ENCODE results near the gene TBC1D2B.
"Not testable (repeated sequence)": the region's sequence is repeated elsewhere in the genome, so short reads cannot be mapped to it uniquely, and the experiment has no call there.

TBC1D2B gene

DNA sequence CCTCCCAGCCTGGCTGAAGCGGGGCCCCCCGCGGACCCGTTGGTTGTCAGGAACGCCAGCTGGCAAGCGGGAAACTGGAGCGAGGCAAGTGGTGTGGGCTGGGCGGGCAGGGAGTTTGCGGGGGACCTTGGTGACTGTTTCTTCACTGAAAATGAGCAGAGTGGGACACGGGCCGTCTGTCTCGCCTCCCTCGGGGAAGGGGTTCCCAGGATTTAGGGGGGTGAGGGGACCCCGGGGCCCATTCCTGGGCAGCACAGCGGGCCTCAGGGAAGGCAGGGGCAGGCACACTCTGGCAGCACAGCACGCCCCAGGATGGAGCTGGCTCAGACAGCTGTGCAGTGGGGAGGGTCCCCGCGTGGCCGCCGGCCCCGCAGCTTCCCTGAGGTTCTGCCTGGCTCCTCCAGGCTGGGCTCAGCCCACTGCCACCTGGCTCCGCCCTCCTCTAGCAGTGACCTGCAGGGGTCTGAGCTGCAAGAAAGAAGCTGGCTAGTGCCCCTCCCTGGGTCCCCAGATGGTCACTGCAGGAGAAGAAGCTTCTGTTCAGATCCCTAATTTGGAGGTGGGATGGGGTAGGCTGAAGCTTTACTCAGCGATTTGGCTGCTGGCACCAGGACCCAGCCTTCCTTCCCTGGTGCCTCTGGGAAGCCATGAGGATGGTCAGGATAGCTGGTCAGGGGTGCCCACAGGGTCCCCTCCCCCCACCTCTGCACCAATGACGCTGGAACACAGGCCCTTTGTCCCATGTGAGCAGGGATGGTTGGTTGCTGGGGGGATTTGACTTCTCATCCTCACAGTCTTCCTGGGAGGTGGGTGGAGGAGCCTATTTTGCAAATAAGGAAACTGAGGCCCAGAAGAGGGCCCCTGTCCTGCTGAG, 90.4 kb downstream of the TBC1D2B start:
- Mint-ChIP-seq H3K27me3 (peaks cover 9 to 17% of the 10 kb centered on the region in 2 donors), H3K36me3 (peaks cover 0 to 3% of the 10 kb centered on the region in 2 donors), H3K27ac (no peak overlapping the region)

DNA sequence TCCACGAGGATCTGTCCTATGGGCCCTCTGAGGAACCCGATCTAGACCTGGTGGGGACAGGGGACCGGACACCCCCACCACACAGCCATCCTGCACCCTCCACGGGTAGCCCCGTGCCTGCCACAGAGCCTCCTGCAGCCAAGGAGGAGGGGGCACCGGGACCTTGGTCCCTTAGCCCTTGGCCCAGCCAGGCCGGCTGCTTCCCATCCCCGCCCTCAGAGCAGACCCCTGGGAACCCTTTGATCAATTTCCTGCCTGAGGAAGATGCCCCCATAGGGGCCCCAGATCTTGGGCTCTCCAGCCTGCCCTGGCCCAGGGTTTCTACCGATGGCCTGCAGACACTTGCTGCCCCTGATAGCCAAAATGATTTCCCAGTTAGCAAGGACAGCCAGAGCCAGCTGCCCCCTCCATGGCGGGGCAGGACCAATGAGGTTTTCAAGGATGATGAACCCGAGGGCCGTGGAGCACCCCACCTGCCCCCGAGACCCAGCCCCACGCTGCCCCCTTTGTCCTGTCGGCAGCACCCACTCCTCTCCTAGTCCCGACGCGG, 91.5 kb downstream of the TBC1D2B start:
- Mint-ChIP-seq H3K4me3 (no peak overlapping the region), H3K36me3 (no peaks in the 10 kb centered on the region), H3K27me3 (peaks cover 9 to 17% of the 10 kb centered on the region in 2 donors), H3K9me3 (no peaks in the 10 kb centered on the region), H3K27ac (peak overlapping the region; percentile 28), H3K4me1 (peaks cover 23 to 25% of the 10 kb centered on the region in 2 donors)
- no peak for DNase-seq
- no peak for ATAC-seq (replicated peaks)

More for the DNA sequence above, 90.4 kb downstream of the TBC1D2B start:
- no peak for DNase-seq
- no peak for ATAC-seq (replicated peaks)
- Mint-ChIP-seq H3K4me1 (peaks cover 30 to 34% of the 10 kb centered on the region in 2 donors), H3K9me3 (no peaks in the 10 kb centered on the region), H3K4me3 (no peak overlapping the region)

DNA sequence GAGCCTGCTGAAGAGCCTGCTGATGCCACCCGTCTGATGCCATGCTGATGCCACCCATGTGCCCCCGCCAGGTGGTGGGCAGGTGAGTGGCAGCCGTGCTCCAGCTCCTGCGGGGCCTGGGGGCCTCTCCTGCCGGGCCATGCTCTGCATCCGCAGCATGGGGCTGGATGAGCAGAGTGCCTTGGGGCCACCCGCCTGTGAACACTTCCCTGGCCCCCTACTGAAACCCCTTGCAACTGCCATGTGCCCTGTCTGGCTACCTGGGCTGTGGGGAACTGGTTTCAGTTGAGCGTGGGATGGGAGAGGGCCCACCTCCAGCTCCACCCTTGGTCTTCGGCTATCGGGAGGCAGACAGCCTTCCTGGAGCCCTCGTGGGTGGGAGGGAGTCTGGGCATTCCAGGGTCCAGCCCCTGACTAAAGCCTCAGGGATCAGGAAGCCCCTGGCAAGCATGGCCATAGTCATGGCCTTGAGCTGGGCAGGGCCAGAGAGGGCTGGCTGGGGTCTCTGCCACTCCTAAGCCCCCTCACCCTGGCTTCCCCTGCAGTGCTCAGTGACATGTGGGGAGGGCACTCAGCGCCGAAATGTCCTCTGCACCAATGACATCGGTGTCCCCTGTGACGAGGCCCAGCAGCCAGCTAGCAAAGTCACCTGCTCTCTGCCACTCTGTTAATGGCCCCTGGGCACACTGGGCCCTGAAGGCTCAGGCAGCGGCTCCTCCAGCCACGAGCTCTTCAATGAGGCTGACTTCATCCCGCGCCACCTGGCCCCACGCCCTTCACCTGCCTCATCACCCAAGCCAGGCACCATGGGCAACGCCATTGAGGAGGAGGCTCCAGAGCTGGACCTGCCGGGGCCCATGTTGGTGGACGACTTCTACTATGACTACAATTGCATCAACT, 92.2 kb downstream of the TBC1D2B start:
- Mint-ChIP-seq H3K36me3 (no peaks in the 10 kb centered on the region), H3K4me3 (no peak overlapping the region), H3K27me3 (peaks cover 9 to 17% of the 10 kb centered on the region in 2 donors), H3K9me3 (no peaks in the 10 kb centered on the region), H3K27ac (peak overlapping the region; percentile 28), H3K4me1 (peaks cover 15 to 18% of the 10 kb centered on the region in 2 donors)
- ATAC-seq (replicated peaks) (no peak), DNase-seq (no peak)

DNA sequence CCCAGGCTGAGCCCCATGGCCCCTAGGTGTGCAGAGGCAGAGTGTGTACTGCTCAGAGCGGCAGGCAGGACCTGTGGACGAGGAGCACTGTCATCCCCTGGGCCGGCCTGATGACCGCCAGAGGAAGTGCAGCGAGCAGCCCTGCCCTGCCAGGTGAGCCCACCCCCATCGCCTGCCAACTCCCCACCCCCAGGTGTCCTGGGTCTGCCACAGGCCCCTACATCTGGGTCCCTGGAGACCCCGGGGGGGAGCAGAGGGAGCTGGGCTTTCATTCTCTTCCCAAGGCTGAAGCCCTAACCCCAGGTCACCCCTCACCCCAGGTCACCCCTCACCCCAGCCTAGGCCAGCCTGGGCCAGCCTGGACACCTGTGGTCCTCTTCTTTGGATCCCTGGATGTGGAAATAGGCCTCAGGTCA, 93.1 kb downstream of the TBC1D2B start:
- H3K27me3 Mint-ChIP-seq = peaks cover 9 to 17% of the 10 kb centered on the region in 2 donors
- H3K4me3 Mint-ChIP-seq = no peak overlapping the region
- ATAC-seq (replicated peaks) (no peak), DNase-seq (no peak)
- no peaks in the 10 kb centered on the region for H3K9me3 Mint-ChIP-seq
- no peaks in the 10 kb centered on the region for H3K36me3 Mint-ChIP-seq
- no peak overlapping the region for H3K27ac Mint-ChIP-seq
- peaks cover 9 to 14% of the 10 kb centered on the region in 2 donors for H3K4me1 Mint-ChIP-seq

DNA sequence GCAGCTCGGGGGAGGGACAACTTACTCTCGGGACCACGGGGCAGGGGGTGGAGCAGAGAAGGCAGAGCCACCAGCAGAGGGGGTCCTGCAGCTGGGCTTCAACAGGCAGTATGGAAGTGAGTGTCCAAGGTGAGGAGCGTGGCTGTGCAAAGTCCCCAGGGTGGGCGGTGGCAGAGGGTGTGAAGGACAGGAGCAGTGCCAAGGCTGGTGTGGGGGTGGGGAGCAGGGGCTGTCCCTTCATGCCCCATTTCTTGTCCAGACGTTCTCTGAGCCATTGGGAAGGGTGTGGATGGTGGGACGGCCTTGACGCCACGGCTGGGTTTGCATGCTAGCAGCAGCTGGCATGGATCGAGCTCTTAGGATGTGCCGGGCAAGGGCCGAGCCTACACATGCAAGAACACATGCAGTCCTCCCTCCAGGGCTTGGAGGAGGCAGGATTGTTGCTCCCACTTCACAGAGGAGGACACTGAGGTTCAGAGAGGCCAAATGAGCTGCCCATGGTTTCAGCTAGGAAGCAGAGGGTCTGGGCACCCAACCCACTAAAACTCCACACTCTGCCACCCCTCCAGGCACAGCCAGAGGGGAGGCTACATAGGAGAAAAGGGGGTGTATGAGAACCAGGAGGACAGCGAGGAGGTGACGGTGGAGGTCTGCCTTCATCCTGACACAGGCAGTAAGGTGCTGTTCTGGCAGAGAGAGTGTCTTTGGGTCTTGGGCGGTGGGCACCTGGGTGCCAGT, 93.6 kb downstream of the TBC1D2B start:
- Mint-ChIP-seq H3K36me3 (no peaks in the 10 kb centered on the region), H3K4me3 (no peak overlapping the region), H3K4me1 (peaks cover 9 to 14% of the 10 kb centered on the region in 2 donors), H3K27ac (no peak overlapping the region), H3K9me3 (no peaks in the 10 kb centered on the region), H3K27me3 (peaks cover 9 to 17% of the 10 kb centered on the region in 2 donors)
- DNase-seq (no peak), ATAC-seq (replicated peaks) (no peak)

DNA sequence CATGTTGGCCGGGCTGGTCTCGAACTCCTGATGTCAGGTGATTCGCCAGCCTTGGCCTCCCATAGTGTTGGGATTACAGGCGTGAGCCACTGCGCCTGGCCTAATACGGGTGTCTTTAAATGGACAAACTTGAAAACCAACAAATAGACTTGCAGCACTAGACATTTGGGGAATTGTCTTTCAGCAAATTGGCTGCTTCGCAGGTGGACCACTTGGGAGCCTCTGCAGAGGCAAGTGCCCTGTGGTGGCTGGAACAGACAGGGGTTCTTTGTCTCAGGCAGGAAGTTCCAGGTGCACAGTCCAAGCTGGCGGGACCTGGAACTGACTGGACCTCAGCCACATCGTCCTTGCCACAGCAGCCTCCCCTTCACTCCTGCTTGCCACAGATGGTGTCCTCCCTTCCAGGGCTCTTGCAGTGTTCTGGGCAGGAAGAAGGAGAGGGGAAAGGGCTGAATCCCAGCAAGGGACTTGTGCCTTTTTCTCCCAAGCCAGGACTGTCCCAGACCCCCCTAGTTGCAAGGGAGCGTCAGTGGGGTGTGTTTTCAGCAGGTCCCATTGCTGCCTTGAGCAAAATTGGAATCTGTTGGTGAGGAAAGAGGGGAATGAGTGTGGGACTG, 94.3 kb downstream of the TBC1D2B start:
- no peaks in the 10 kb centered on the region for H3K36me3 Mint-ChIP-seq
- H3K4me1 Mint-ChIP-seq = peaks cover 9 to 12% of the 10 kb centered on the region in 2 donors
- ATAC-seq (replicated peaks) = no peak
- DNase-seq = no peak
- H3K9me3 Mint-ChIP-seq = no peaks in the 10 kb centered on the region
- peaks cover 9 to 17% of the 10 kb centered on the region in 2 donors for H3K27me3 Mint-ChIP-seq
- no peak overlapping the region for H3K27ac Mint-ChIP-seq
- no peak overlapping the region for H3K4me3 Mint-ChIP-seq

DNA sequence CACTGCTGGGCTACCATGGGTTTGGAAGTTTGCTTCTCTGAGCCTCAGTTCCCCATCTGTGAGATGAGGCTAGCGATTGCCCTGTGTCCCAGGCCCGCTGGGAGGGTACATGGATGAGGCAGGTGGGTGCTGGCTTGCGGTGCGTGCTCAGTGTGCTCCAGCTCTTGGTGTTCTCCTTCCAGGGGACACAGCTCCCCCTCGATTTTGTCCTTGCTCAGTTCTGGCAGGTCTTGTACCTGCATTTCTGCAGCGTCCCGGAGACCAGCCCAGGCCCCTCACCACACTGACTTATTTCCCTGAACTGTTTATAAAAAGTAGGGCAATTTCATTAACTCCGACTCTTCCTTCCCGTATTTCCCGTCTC, 95.4 kb downstream of the TBC1D2B start:
- Mint-ChIP-seq H3K9me3 (no peaks in the 10 kb centered on the region), H3K27ac (no peak overlapping the region), H3K27me3 (peaks cover 9 to 17% of the 10 kb centered on the region in 2 donors), H3K36me3 (no peaks in the 10 kb centered on the region), H3K4me3 (no peak overlapping the region), H3K4me1 (peaks cover 9 to 10% of the 10 kb centered on the region in 2 donors)
- DNase-seq (no peak), ATAC-seq (replicated peaks) (no peak)

DNA sequence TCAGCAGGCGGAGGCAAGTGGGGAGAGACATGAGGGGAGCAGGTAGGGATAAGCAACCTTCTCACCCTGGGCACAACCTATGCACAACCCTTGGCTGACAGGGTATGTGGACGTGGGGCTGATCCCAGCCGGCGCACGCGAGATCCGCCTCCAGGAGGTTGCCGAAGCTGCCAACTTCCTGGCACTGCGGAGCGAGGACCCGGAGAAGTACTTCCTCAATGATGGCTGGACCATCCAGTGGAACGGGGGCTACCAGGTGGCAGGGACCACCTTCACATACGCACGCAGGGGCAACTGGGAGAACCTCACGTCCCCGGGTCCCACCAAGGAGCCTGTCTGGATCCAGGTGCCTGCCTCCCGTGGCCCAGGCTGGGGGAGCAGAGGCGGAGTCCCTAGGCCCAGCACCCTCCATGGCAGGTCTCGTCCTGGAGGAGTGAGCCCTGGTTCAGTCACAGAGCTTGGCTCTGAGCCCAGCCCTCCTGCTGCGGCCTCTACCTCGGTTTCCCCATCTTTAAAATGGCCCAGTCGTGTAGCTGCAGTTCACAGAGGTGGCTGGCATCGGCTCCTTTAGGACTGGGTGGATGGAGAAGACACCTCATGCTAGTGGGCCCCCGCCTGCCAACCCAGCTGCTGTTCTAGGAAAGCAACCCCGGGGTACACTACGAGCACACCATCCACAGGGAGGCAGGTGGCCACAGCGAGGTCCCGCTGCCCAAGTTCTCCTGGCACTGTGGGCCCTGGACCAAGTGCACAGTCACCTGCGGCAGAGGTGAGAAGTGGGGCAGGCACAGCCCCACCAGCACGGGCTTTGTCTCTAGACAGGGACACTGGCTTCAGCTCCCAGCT, 96.0 kb downstream of the TBC1D2B start:
- Mint-ChIP-seq H3K4me3 (no peak overlapping the region), H3K36me3 (no peaks in the 10 kb centered on the region), H3K27me3 (peaks cover 9 to 17% of the 10 kb centered on the region in 2 donors), H3K9me3 (no peaks in the 10 kb centered on the region), H3K4me1 (peaks cover 9 to 10% of the 10 kb centered on the region in 2 donors), H3K27ac (no peak overlapping the region)
- ATAC-seq (replicated peaks) = no peak
- no peak for DNase-seq

DNA sequence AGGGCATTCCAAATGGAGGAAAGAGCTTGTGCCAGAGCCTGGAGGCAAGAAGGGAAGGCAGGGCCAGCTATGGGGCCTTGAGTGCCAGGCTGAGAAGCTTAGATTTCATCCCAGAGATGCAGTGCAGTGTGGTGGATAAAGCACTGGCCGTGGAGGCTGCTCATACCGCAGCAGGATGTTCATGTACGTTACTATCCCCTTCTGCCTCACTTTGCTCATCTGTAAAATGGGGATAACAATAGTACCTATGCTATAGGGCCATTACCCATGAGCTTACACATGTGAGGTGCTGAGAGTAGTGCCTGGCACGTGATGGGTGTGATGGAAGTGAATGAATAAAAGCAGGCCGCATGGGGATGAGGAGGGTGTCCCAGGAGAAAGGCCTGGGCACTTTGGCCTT, 96.8 kb downstream of the TBC1D2B start:
- peaks cover 5 to 11% of the 10 kb centered on the region in 2 donors for H3K27me3 Mint-ChIP-seq
- peaks cover 9 to 10% of the 10 kb centered on the region in 2 donors for H3K4me1 Mint-ChIP-seq
- H3K27ac Mint-ChIP-seq; H3K9me3 Mint-ChIP-seq; DNase-seq; H3K4me3 Mint-ChIP-seq; H3K36me3 Mint-ChIP-seq; ATAC-seq (replicated peaks): not testable (repeated sequence)

DNA sequence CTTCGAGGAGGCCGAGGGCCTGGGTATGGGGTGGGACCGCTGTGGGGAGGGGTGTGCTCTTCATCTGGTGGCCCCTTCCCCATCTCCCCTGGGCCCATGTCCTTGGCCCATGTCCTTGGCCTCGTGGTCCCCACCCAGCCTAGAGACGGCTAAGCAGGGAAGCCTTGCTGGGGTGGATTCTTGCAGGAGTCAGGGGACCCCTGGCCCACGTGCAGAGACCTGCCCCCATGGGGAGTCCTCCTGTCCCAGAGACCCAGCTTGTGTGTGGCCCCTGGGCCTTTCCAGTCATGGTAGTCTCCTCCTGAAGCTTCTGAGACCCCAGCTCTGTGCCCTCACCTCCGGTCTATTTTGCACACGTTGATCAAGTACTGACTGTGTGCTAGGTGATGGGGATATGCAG, 97.4 kb downstream of the TBC1D2B start:
- DNase-seq (no peak), ATAC-seq (replicated peaks) (no peak)
- Mint-ChIP-seq H3K4me3 (no peak overlapping the region), H3K4me1 (peaks cover 9 to 10% of the 10 kb centered on the region in 2 donors), H3K27me3 (peaks cover 4 to 10% of the 10 kb centered on the region in 2 donors), H3K9me3 (no peaks in the 10 kb centered on the region), H3K27ac (no peak overlapping the region), H3K36me3 (no peaks in the 10 kb centered on the region)

DNA sequence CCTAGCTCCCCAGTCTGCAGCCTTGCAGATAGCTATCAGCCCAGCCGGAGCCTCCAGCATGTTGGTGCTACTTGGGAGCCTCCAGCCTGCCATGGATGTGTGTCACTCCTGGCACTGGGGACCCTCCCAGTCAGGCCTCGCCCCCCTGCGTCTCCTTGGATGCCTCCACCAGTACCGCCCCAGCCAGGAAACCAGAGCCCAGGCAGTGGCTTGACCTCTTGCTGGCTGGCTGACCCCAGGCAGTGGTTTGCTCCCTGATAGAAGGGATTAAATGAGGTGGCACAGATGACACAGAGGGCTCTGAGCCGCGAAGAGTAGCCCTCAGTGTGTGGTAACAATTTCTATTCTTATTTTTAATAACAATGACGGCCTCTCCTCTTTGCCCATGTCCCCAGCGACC, 98.4 kb downstream of the TBC1D2B start:
- H3K4me3 Mint-ChIP-seq, H3K36me3 Mint-ChIP-seq, H3K27ac Mint-ChIP-seq, H3K9me3 Mint-ChIP-seq, H3K27me3 Mint-ChIP-seq, DNase-seq: not testable (repeated sequence)
- ATAC-seq (replicated peaks) = peak; percentile 52 to 77
- peaks cover 9 to 10% of the 10 kb centered on the region in 2 donors for H3K4me1 Mint-ChIP-seq

DNA sequence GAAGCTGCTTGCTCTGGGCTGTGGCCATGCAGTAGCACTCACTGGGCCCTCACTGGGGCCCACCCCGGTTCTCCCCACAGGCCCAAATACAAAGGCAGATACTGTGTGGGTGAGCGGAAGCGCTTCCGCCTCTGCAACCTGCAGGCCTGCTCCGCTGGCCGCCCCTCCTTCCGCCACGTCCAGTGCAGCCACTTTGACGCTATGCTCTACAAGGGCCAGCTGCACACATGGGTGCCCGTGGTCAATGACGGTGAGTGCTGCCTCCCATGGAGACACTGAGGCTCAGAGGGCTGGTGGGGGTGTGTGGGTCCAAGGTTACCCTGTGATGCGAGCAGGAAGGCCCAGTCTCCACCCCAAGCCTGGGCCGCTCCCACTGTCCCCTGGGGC, 98.8 kb downstream of the TBC1D2B start:
- DNase-seq; ATAC-seq (replicated peaks); H3K4me3 Mint-ChIP-seq; H3K27me3 Mint-ChIP-seq; H3K9me3 Mint-ChIP-seq; H3K4me1 Mint-ChIP-seq; H3K36me3 Mint-ChIP-seq; H3K27ac Mint-ChIP-seq: not testable (repeated sequence)
